SK-N-SH treated with all-trans-retinoic acid at 6 μM for 48 hours (cell line): ENCODE results near the gene SORCS2.

Source experiments
- BACH2 ChIP-seq: fragments of 250-450 bp; sonication (Bioruptor Pico); IDR thresholded peaks from 2 replicates; pipeline ENCODE4 v1.9.0; 2021; ENCODE audit warnings: mild to moderate bottlenecking, borderline replicate concordance
- OSR1 ChIP-seq: fragments of 250-450 bp; sonication (Bioruptor Pico); IDR thresholded peaks from 2 replicates; pipeline ENCODE4 v1.8.0; 2022; ENCODE audit warnings: moderate library complexity, mild to moderate bottlenecking, inconsistent platforms
- SNAI2 ChIP-seq: fragments of 250-450 bp; sonication (Bioruptor Pico); IDR thresholded peaks from 2 replicates; pipeline ENCODE4 v1.5.0; 2020; ENCODE audit warnings: mild to moderate bottlenecking, moderate library complexity
- TSHZ2 ChIP-seq: fragments of 250-450 bp; sonication (Bioruptor Pico); IDR thresholded peaks from 2 replicates; pipeline ENCODE4 v1.5.0; 2020; ENCODE audit warnings: mild to moderate bottlenecking, moderate library complexity

GRCh38 chr4:7351014-7351413 is 158.7 kb downstream of the SORCS2 start:
- TF ChIP-seq BACH2 (CRISPR knock-in tag): no peak
- TF ChIP-seq TSHZ2 (CRISPR knock-in tag): no peak
- TF ChIP-seq OSR1 (CRISPR knock-in tag): no peak
- TF ChIP-seq SNAI2 (CRISPR knock-in tag): no peak
